ENCODE data around the gene LRRC8D. TPM values are rescaled to one million over a fixed set of nuclear protein-coding genes. Genes with fewer than 3 reads are reported as not detected.

The LRRC8D gene
- polyA plus RNA-seq, 2 of the 4 experiments (the other 2 are of a cell fraction), result 41.8 to 76.7 TPM

DNA sequence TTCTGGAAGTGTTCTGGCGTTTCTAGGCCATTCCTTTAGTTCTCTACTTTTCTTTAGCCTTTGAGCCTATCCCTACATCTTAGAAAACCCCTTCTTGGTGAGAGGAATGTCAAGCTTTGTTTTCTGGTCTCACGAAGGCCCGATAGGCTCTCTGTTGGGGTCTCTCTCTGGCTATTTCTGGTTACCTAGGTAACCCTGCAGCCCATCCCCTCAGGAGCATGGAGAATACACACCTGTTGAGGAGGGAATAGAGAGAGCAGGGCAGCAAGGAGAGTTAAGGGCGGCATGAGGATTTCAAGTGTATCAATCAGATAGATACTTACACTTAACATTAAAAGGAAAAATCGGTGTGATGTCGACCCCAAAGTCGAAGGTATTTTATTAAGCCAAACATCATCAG is 45.7 kb downstream of the LRRC8D start:
- DNase-seq (ENCODE audit: low read depth in 1 of 2, low spot score in 1 of 2), result no peak
- Histone ChIP-seq H3K4me2 (peak overlapping the region; percentile 54), H3K27ac (peak overlapping the region; percentile 36 to 62; a peak in 5 of 6 replicates), H3K4me1 (peaks cover 49% of the 10 kb centered on the region), H3K9me3 (no peaks in the 10 kb centered on the region), H3K4me3 (no peak overlapping the region)
- ChIA-PET POLR2A (no interaction called here), CTCF (no interaction called here)
- FAIRE-seq, result no peak
- TF ChIP-seq, protein P1, sequence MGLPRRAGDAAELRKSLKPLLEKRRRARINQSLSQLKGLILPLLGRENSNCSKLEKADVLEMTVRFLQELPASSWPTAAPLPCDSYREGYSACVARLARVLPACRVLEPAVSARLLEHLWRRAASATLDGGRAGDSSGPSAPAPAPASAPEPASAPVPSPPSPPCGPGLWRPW (IDR thresholded peaks at IDR 0.05), result no peak
- TF ChIP-seq EP300 (IDR thresholded peaks at IDR 0.05), result no peak
- no peak for TF ChIP-seq PHF8 (IDR thresholded peaks at IDR 0.05; ENCODE audit: borderline replicate concordance, low read depth)
- no peak for TF ChIP-seq CEBPB (IDR thresholded peaks at IDR 0.05)
- no peak for TF ChIP-seq HOXB13 (CRISPR knock-in tag; IDR thresholded peaks at IDR 0.05; ENCODE audit: low read depth)
- TF ChIP-seq RCOR1 (IDR thresholded peaks at IDR 0.05; ENCODE audit: low read depth, low read length), result no peak
- TF ChIP-seq ZSCAN20 (CRISPR knock-in tag; IDR thresholded peaks at IDR 0.05), result no peak
- no peak for TF ChIP-seq FOSB (CRISPR knock-in tag; IDR thresholded peaks at IDR 0.05)
- TF ChIP-seq FOXS1 (CRISPR knock-in tag; IDR thresholded peaks at IDR 0.05), result no peak
- TF ChIP-seq EHMT2 (IDR thresholded peaks at IDR 0.05; ENCODE audit: low read depth), result no peak
- no peak for TF ChIP-seq RAD21 (conservative IDR thresholded peaks at IDR 0.05 in 1 of 2, IDR thresholded peaks at IDR 0.05 in 1 of 2)
- TF ChIP-seq HEYL (CRISPR knock-in tag; IDR thresholded peaks at IDR 0.05), result no peak
- TF ChIP-seq FOSL2 (IDR thresholded peaks at IDR 0.05), result no peak
- no peak for TF ChIP-seq FOSL2 (CRISPR knock-in tag; IDR thresholded peaks at IDR 0.05)
- TF ChIP-seq JUNB (IDR thresholded peaks at IDR 0.05), result no peak
- TF ChIP-seq TP53 (CRISPR knock-in tag; IDR thresholded peaks at IDR 0.05), result no peak
- no peak for TF ChIP-seq CBX2 (IDR thresholded peaks at IDR 0.05; ENCODE audit: borderline replicate concordance, low read depth)
- no peak for TF ChIP-seq SREBF2 (IDR thresholded peaks at IDR 0.05)
- no peak for TF ChIP-seq MAZ (IDR thresholded peaks at IDR 0.05; ENCODE audit: borderline replicate concordance, low read depth, low read length)
- WGBS (ENCODE audit: missing lambda C conversion rate), result 94% methylated on average over 7 of the region's 7 CpGs
- no peak; a peak in 1 of 6 replicates for ATAC-seq

DNA sequence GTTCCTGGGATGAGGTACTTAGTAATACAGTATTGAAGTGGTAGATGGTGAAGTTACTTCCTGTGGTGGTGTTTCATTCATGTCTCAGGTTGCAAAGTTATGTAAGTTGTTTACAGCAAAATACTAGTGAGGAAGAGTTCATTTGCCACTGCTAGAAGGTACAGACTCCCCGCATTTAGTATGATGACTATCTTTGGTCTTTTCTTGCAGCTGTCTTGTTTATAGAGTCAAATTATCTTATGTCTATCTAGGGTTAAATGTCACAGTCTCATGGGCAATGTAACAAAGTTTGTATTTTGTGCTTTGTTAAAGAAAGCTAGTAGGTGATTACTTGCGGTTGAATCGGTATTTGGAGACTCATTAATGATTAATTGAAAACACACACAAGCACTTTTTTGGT is 50.2 kb downstream of the LRRC8D start:
- FAIRE-seq (no peak), ATAC-seq (no peak), DNase-seq (ENCODE audit: low read depth in 1 of 2, low spot score in 1 of 2) (no peak)
- Histone ChIP-seq H3K4me1 (peaks cover 41% of the 10 kb centered on the region), H3K4me2 (no peak overlapping the region), H3K4me3 (no peak overlapping the region), H3K9me3 (no peaks in the 10 kb centered on the region), H3K27ac (no peak overlapping the region)
- ChIA-PET POLR2A (no interaction called here), CTCF (interaction anchor here (1.4 kb wide), 1 partner anchor 117 kb away, joined by 3 read pairs; no protein-coding TSS in a partner anchor)
- TF ChIP-seq, protein P2, sequence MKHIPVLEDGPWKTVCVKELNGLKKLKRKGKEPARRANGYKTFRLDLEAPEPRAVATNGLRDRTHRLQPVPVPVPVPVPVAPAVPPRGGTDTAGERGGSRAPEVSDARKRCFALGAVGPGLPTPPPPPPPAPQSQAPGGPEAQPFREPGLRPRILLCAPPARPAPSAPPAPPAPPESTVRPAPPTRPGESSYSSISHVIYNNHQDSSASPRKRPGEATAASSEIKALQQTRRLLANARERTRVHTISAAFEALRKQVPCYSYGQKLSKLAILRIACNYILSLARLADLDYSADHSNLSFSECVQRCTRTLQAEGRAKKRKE (CRISPR knock-in tag; IDR thresholded peaks at IDR 0.05; ENCODE audit: low read depth), result no peak
- TF ChIP-seq ZFP36 (IDR thresholded peaks at IDR 0.05; ENCODE audit: borderline replicate concordance, partially characterized antibody), result no peak
- TF ChIP-seq, protein P3, sequence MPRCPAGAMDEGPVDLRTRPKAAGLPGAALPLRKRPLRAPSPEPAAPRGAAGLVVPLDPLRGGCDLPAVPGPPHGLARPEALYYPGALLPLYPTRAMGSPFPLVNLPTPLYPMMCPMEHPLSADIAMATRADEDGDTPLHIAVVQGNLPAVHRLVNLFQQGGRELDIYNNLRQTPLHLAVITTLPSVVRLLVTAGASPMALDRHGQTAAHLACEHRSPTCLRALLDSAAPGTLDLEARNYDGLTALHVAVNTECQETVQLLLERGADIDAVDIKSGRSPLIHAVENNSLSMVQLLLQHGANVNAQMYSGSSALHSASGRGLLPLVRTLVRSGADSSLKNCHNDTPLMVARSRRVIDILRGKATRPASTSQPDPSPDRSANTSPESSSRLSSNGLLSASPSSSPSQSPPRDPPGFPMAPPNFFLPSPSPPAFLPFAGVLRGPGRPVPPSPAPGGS (IDR thresholded peaks at IDR 0.05), result no peak
- TF ChIP-seq RCOR1 (IDR thresholded peaks at IDR 0.05; ENCODE audit: low read depth, low read length), result no peak
- TF ChIP-seq KDM5A (IDR thresholded peaks at IDR 0.05), result no peak
- TF ChIP-seq RAD21 (conservative IDR thresholded peaks at IDR 0.05 in 1 of 2, IDR thresholded peaks at IDR 0.05 in 1 of 2), result no peak
- TF ChIP-seq RNF2 (IDR thresholded peaks at IDR 0.05; ENCODE audit: borderline replicate concordance, low read depth), result no peak
- TF ChIP-seq HOXA7 (CRISPR knock-in tag; IDR thresholded peaks at IDR 0.05), result no peak
- TF ChIP-seq NFE2L2 (conservative IDR thresholded peaks at IDR 0.05; ENCODE audit: low read length), result no peak
- no peak for TF ChIP-seq ESRRA (IDR thresholded peaks at IDR 0.05; ENCODE audit: borderline replicate concordance, low read length)
- no peak for TF ChIP-seq RARB (CRISPR knock-in tag; IDR thresholded peaks at IDR 0.05)
- WGBS (ENCODE audit: missing lambda C conversion rate), result 52% methylated on average over 3 of the region's 3 CpGs
